Measurements from ENCODE around the gene TBC1D22A.

The TBC1D22A gene

GRCh38 chr22:46795845-46796565 is 33.6 kb downstream of the TBC1D22A start:
- no peak for TF ChIP-seq POLR2A (IDR thresholded peaks at IDR 0.05; ENCODE audit: low read depth, low read length)
- DNase-seq (ENCODE audit: insufficient read length, low spot score), result no peak
- no peak for FAIRE-seq

DNA sequence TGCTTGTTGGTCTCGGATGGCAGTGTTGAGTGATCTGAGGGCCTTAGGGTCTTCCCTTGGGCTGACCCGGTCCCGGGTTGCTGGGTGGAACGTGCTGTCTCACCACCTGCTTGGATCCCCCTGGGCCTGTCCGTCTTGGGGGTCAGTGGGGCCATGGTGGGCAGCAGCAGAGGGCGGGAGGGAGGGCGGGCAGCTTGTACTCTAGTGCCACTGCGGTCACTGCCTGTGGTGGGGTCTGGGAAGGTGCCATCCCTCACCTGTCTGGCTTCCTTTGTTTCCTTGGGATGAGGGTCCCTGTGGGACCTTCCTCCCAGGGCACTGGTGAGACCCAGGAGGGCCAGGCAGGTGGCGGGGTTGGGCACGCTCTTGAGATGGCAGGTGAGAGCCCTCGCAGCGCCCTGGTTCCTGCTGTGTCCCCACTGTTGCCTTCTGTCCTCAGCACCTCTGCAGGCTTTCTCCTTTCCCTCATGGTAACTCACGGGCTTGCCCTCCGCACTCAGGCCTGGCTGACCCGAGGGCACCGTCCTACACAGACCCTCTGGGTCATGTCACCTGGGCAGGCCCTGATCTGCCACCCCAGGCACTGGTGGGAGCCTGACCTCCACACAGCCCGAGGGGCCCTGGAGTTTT is 34.2 kb downstream of the TBC1D22A start:
- FAIRE-seq (no peak), DNase-seq (ENCODE audit: insufficient read length, low spot score) (no peak)
- no peak for TF ChIP-seq POLR2A (IDR thresholded peaks at IDR 0.05; ENCODE audit: low read depth, low read length)

- no peak for FAIRE-seq
- no peak for DNase-seq (ENCODE audit: insufficient read length, low spot score)
- TF ChIP-seq POLR2A (IDR thresholded peaks at IDR 0.05; ENCODE audit: low read depth, low read length), result no peak
Observed at GRCh38 chr22:46797355-46797754, 34.9 kb downstream of the TBC1D22A start.

- no peak for FAIRE-seq
- no peak for DNase-seq (ENCODE audit: insufficient read length, low spot score)
- TF ChIP-seq POLR2A (IDR thresholded peaks at IDR 0.05; ENCODE audit: low read depth, low read length), result no peak
Observed at GRCh38 chr22:46798041-46798365, 35.6 kb downstream of the TBC1D22A start.

- DNase-seq (ENCODE audit: insufficient read length, low spot score) (peak; percentile 52), FAIRE-seq (peak; percentile 30)
- no peak for TF ChIP-seq POLR2A (IDR thresholded peaks at IDR 0.05; ENCODE audit: low read depth, low read length)
Observed at GRCh38 chr22:46798366-46799350, 36.2 kb downstream of the TBC1D22A start.

DNA sequence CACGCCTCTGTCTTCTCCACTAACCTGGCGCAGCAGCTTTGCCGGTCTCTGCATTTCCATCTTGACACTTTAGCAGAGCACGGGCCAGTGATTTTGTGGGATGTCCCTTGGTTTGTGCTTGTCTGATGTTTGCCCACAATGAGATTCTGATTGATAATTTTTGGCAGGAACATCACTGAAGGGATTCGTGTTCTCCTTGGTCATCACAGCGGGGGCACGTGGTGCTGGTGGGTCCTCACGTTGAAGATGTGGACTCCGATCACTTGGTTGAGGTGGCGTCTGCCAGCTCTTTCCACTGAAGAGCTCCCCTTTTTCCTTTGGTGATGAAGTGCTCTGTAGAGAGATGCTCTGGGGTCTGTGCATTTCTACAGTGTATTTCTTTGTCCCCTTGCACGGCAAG is 37.2 kb downstream of the TBC1D22A start:
- DNase-seq (ENCODE audit: insufficient read length, low spot score) (no peak), FAIRE-seq (no peak)
- no peak for TF ChIP-seq POLR2A (IDR thresholded peaks at IDR 0.05; ENCODE audit: low read depth, low read length)

GRCh38 chr22:46800102-46800857 is 37.8 kb downstream of the TBC1D22A start:
- DNase-seq (ENCODE audit: insufficient read length, low spot score), result no peak
- no peak for TF ChIP-seq POLR2A (IDR thresholded peaks at IDR 0.05; ENCODE audit: low read depth, low read length)
- FAIRE-seq, result no peak

GRCh38 chr22:46801331-46801811 is 38.9 kb downstream of the TBC1D22A start:
- no peak for DNase-seq (ENCODE audit: insufficient read length, low spot score)
- no peak for FAIRE-seq
- TF ChIP-seq POLR2A (IDR thresholded peaks at IDR 0.05; ENCODE audit: low read depth, low read length), result no peak

GRCh38 chr22:46801826-46802607 is 39.6 kb downstream of the TBC1D22A start:
- DNase-seq (ENCODE audit: insufficient read length, low spot score) (no peak), FAIRE-seq (no peak)
- no peak for TF ChIP-seq POLR2A (IDR thresholded peaks at IDR 0.05; ENCODE audit: low read depth, low read length)

DNA sequence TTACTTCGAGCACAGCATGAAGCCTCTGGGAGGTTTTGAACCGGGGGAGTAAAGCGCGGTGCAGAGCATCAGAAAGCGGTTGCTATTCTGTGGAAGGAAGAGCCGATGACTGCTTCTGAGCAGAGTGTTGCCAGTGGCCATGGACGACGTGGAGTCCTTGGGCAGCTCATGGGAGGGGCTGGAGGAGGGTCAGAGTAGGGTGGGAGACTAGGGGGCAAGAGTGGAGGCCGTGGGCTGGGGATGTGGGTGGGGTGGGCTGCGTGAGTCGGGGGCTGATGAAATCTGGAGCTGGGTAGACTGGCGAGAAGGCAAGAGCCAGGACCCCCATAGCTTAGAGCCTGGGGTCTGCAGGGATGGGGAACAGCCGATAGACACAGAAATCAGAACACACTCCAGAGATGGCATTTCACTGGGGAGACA is 40.2 kb downstream of the TBC1D22A start:
- DNase-seq (ENCODE audit: insufficient read length, low spot score), result no peak
- TF ChIP-seq POLR2A (IDR thresholded peaks at IDR 0.05; ENCODE audit: low read depth, low read length), result no peak
- FAIRE-seq, result no peak

- no peak for FAIRE-seq
- no peak for DNase-seq (ENCODE audit: insufficient read length, low spot score)
- TF ChIP-seq POLR2A (IDR thresholded peaks at IDR 0.05; ENCODE audit: low read depth, low read length), result no peak
Observed at GRCh38 chr22:46803031-46803880, 40.8 kb downstream of the TBC1D22A start.

DNA sequence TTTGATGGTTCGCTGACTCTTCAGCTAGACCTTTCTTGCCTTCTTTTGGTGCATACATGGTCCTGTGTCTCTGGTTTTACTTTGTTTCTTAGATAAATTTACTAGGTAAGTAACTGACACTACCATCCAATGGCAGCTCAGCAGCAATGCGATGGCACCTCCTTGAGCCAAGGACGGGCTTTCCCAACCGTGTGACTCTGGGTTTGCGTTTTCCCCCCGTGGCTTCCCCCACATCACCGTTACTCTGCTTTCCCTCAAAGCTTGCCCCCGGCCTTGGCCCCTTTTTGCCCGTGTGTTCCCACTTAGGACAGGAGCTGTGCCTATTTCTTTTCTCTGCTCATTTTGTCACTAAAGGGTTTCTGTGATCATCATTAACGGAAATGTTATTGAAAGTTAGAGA is 41.5 kb downstream of the TBC1D22A start:
- FAIRE-seq (no peak), DNase-seq (ENCODE audit: insufficient read length, low spot score) (no peak)
- no peak for TF ChIP-seq POLR2A (IDR thresholded peaks at IDR 0.05; ENCODE audit: low read depth, low read length)

Measured in H54 (cell line).